Forelimb muscle (tissue), 1 donor: ENCODE measurements around the gene TRAF2. TPM values are rescaled to one million over a fixed set of nuclear protein-coding genes. Genes with fewer than 3 reads are reported as not detected.

Experiments used
- polyA plus RNA-seq: library from polyadenylated mRNA; unstranded; fragments of 120-200 nt; gene quantifications from one replicate; pipeline ENCODE4 v1.2.1, GENCODE V29; 2013; ENCODE audit not compliant: insufficient read length

The TRAF2 gene
- polyA plus RNA-seq, 1 donor, result 11.0 TPM

Other genes starting within 250 kb of the TRAF2 start
- gene EGFL7, start 223.6 kb upstream of the TRAF2 start, polyA plus RNA-seq, result 59.9 TPM
- 11.6 TPM for gene AGPAT2, start 199.1 kb upstream of the TRAF2 start, polyA plus RNA-seq
- 18.2 TPM for gene DIPK1B, start 173.9 kb upstream of the TRAF2 start, polyA plus RNA-seq
- gene LCN10, start 143.6 kb upstream of the TRAF2 start, polyA plus RNA-seq, result 20.2 TPM
- gene LCN6, start 138.0 kb upstream of the TRAF2 start, polyA plus RNA-seq, result 0.18 TPM
- gene LCN8, start 128.3 kb upstream of the TRAF2 start, polyA plus RNA-seq, result 3.9 TPM
- 0.49 TPM for gene LCN15, start 122.0 kb upstream of the TRAF2 start, polyA plus RNA-seq
- gene TMEM141, start 95.2 kb upstream of the TRAF2 start, polyA plus RNA-seq, result 34.8 TPM
- gene CCDC183, start 90.2 kb upstream of the TRAF2 start, polyA plus RNA-seq, result 1.9 TPM
- 59.8 TPM for gene RABL6, start 78.6 kb upstream of the TRAF2 start, polyA plus RNA-seq
- gene AJM1, start 44.0 kb upstream of the TRAF2 start, polyA plus RNA-seq, result 2.4 TPM
- 99.6 TPM for gene PHPT1, start 37.1 kb upstream of the TRAF2 start, polyA plus RNA-seq
- 4.8 TPM for gene MAMDC4, start 34.2 kb upstream of the TRAF2 start, polyA plus RNA-seq
- 312 TPM for gene EDF1, start 20.2 kb upstream of the TRAF2 start, polyA plus RNA-seq
- 41.2 TPM for gene FBXW5, start 58.2 kb downstream of the TRAF2 start, polyA plus RNA-seq
- 0.32 TPM for gene C8G, start 58.7 kb downstream of the TRAF2 start, polyA plus RNA-seq
- gene LCN12, start 65.8 kb downstream of the TRAF2 start, polyA plus RNA-seq, result 0.71 TPM
- gene PTGDS, start 91.0 kb downstream of the TRAF2 start, polyA plus RNA-seq, result 21.9 TPM
- 0.61 TPM for gene LCNL1, start 96.5 kb downstream of the TRAF2 start, polyA plus RNA-seq
- gene PAXX, start 105.9 kb downstream of the TRAF2 start, polyA plus RNA-seq, result 22.8 TPM
- gene CLIC3, start 110.1 kb downstream of the TRAF2 start, polyA plus RNA-seq, result 0.42 TPM
- gene ABCA2, start 141.7 kb downstream of the TRAF2 start, polyA plus RNA-seq, result 16.5 TPM
- gene FUT7, start 145.6 kb downstream of the TRAF2 start, polyA plus RNA-seq, result 0.08 TPM
- 40.9 TPM for gene NPDC1, start 159.7 kb downstream of the TRAF2 start, polyA plus RNA-seq
- gene ENTPD2, start 167.5 kb downstream of the TRAF2 start, polyA plus RNA-seq, result 16.2 TPM
- 3.6 TPM for gene SAPCD2, start 184.0 kb downstream of the TRAF2 start, polyA plus RNA-seq
- 1.9 TPM for gene UAP1L1, start 191.0 kb downstream of the TRAF2 start, polyA plus RNA-seq
- gene MAN1B1, start 200.5 kb downstream of the TRAF2 start, polyA plus RNA-seq, result 38.6 TPM
- gene DPP7, start 228.2 kb downstream of the TRAF2 start, polyA plus RNA-seq, result 21.7 TPM